LoVo (cell line): ENCODE results near the gene MX2.
"Not testable (repeated sequence)": the region's sequence is repeated elsewhere in the genome, so short reads cannot be mapped to it uniquely, and the experiment has no call there.

Source experiments
- DNase-seq: peaks from one replicate; pipeline ENCODE4 v3.0.0-alpha.2; 2016; ENCODE audit warnings: low spot score

The MX2 gene

DNA sequence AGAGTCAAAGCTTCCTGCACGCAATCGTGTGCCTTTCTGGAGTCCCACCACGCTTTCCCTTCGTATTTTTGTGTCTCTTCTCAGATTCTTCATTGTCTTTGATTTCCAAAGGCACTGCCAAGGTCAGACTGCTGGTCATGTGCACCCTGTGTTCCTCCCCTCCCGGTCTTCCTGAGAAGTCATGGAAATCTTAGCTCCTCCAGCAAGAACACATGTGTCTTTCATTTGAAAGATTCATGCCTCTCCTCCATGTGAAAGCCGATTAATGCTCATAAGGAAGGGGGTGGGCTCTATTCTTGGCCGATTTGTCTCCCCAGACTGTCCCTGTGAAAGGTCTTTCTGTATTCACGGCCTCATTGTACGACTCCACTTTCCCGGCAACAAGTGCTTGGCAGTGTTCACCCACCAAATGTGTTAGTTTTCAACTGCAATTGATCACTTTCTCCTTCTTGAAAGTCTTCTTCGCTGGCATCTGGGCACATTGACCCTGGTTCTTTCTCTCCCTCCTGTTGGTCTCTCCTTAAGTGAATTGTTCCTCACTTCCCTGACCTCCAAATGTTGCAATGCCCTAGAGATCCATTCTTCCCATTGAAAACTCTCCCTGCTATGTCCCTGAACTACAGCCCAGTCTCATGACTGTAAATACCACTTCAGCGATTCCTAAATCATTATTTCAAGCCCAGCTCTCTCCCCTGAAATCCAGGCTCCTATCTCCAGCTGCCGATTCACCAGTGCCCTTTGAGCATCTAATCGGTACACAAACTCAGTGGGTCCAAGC is 25.4 kb downstream of the MX2 start:
- DNase-seq: no peak

DNA sequence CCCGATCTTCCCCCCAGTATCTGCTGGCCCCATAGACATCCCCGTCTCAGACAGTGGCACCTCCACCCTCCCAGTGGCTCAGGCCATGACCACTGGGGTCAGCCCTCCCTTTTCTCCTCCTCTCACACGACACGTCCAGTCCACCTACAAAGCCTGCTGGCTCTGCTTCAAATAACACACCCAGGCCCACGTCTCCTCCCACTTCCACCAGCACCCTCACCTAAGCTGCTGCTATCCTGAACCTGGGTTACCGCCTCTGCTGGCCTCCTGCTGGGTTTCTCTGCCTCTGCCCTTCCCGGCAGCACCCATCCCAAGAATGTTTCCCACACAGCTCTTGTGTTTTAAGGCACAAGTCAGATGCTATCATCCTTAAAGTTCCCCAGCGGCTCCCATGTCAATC is 26.0 kb downstream of the MX2 start:
- no peak for DNase-seq

- no peak for DNase-seq
Measured at GRCh38 chr21:41388259-41388658, 26.4 kb downstream of the MX2 start.

- no peak for DNase-seq
Measured at GRCh38 chr21:41390043-41390639, 28.3 kb downstream of the MX2 start.

DNA sequence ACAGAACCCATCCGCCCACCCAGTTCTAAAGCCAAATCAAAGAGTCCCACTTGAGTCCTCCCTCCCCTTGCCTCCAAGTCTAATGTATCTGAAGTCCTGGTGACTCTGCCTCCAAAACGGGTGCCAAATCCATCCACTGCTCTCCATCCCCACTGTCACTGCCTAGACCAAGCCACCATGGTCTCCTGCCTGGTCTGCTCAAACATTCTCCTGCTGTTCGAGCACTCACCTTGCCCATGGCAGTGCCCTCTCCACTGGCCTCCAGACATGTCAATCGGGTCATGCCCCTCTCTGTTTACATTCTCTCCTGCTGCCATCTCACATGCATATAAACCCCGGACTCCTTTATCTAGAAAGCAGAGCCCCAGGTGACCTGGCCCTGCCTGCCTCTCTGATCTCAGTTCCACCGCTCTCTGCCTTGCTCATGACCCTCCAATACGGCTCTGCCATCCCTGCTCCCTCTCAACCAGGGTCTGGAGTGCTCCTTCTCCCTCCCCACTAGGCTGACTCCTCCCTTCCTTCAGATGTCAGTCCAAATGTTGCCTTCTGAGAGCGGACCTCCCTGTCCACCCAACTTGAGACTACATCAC is 32.1 kb downstream of the MX2 start:
- no peak for DNase-seq

DNA sequence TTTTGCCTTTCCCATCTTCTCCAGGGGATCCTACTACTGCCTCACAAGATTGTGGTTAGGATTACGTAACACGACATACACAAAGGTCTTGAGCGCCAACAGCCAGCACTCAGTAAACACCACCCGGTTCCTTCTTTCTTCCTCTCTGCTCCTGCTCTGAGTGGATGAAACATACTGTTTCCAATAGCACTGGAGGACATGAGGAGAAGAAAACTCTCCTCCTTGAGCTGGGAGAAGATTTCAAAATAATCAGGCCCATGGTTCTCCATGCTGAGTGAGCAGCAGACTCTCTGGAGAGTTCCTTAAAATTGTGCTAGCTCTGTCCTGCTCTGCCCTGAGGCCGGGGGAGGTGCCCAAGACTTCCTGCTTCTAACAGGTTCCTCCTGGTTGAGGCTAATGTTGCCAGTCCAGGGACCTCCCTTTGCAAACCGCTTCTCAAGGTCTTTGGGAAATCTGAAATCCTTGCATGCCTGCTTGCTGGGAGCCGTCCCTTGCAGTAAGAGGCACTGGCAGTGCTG is 34.8 kb downstream of the MX2 start:
- DNase-seq: no peak

DNA sequence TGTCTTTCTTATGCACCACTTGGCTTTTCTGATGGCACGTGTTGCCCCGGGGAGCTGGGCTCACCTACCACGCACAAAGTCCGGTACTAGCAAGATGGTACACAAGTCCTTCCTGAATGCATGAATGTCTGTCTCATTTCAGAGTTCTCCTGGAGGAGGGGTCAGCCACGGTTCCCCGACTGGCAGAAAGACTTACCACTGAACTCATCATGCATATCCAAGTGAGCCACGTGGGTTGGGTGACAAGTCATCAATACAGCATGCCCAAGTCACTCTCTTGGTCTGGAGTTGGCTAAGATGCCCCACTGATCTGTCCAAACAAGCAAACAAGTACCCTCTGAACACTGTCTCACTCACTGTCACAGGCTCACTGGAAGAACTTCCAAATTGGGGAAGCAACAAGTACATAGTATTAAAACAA is 35.7 kb downstream of the MX2 start:
- DNase-seq: no peak

DNA sequence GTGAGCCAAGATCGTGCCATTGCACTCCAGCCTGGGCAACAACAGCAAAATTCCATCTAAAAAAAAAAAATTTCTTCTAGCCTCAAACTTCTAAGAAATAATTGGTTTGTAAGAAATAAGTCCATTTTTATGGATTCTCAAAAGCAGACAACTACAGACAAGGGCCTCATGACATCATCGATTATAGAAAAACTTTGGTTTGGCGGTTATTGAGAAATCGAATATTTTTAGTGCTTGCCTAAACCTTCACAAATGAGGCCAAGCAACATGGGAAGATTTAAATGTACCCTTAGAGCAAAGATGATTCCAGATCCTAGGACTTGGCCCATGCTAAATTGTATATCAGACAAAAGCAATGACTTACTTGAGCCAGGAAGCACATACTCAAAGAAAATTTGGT is 36.4 kb downstream of the MX2 start:
- no peak for DNase-seq

DNA sequence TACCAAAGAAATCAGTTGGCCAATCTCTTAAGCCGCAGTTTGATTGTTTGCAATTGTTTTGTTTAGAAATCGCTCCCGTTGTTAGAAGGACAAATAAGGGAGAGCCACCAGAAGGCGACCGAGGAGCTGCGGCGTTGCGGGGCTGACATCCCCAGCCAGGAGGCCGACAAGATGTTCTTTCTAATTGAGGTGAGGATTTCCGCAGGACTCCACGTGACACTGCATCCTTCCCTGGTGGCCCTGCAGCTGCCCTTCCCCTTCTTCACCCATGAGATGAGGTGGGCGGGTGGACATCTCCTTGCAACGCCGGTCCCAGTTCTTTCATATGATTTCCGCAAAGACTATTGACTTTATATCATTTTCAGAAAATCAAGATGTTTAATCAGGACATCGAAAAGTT is 37.0 kb downstream of the MX2 start:
- DNase-seq: no peak

GRCh38 chr21:41399246-41399800 is 37.5 kb downstream of the MX2 start:
- no peak for DNase-seq

GRCh38 chr21:41402231-41402630 is 40.4 kb downstream of the MX2 start:
- DNase-seq: no peak

- no peak for DNase-seq
Measured at GRCh38 chr21:41402796-41403195, 41.0 kb downstream of the MX2 start.

GRCh38 chr21:41403331-41403730 is 41.5 kb downstream of the MX2 start:
- no peak for DNase-seq

DNA sequence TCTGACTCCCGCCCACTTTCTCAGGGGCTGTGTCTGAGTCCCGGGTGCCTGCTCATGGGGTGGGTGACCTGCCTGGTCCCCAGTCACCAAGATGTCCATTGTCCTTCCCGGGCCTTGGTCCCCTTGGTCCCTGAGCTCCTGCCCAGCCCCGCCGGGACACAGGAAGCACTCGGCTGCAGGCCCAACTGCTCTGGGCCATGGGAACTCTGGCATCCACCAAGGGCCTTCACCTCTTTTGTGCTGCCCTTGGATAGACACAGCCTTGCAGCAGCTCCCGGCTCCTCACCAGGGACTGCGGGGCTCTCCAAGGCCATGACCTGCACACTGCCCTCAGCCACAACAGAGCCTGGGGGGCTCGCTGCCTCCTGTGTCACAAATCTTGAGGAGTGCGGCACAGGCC is 42.1 kb downstream of the MX2 start:
- no peak for DNase-seq

DNA sequence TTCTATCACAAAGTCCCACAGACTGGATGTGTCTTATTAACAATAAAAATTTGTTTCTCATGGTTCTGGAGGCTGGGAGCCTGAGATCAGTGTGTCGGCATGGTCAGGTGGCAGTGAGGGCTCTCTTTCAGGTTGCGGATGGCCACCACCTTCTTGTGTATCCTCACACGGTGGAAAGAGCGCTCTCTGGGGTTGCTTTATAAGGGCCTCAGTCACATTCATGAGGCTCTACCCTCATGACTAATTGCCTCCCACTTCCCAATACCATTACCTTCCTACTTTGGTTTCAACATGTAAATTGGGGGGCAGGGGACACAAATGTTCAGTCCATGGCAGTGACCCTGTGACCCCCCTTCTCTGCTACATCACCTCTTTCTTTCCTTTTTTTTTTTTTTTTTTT is 43.5 kb downstream of the MX2 start:
- DNase-seq: no peak

DNA sequence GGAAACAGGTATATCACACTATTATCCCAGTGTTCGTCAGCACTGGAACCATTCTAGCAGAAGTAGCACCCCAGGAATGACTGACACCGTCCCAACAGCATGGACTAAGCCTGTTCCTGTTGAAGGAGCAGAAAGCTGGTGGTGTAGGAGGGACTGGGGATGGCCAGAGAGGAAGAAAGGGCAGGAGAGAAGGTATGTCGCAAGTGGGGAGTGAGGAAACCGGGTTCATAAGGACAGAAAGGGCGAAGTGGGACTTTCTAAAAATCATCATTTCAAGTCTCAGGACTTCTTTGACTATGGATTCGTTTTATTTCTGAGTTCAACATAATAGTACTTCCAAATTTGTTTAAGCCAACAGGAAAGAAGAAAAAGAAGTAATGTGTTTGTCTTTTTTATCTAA is 44.5 kb downstream of the MX2 start:
- no peak for DNase-seq

GRCh38 chr21:41407541-41408460 is 46.0 kb downstream of the MX2 start:
- no peak for DNase-seq

DNA sequence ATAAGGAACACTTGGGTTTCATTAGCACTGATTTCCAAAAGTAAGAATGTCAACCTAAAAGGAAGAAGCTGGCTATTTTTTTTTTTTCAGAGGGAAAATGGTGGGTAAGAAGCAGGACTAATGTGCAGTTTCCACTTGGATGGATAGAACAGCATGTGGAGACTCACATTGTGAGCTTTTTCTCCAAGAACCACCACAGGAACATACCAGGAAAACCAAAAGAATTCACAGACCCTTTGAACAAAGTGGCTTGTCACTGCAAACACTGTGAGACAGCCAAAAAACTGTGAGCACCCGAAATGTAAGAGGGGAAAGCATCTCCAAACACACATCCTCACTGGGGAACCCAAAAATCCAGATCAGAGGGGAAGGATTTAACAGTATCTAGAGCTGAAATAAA is 48.5 kb downstream of the MX2 start:
- DNase-seq: no peak

- no peak for DNase-seq
Measured at GRCh38 chr21:41410767-41411448, 49.1 kb downstream of the MX2 start.

DNA sequence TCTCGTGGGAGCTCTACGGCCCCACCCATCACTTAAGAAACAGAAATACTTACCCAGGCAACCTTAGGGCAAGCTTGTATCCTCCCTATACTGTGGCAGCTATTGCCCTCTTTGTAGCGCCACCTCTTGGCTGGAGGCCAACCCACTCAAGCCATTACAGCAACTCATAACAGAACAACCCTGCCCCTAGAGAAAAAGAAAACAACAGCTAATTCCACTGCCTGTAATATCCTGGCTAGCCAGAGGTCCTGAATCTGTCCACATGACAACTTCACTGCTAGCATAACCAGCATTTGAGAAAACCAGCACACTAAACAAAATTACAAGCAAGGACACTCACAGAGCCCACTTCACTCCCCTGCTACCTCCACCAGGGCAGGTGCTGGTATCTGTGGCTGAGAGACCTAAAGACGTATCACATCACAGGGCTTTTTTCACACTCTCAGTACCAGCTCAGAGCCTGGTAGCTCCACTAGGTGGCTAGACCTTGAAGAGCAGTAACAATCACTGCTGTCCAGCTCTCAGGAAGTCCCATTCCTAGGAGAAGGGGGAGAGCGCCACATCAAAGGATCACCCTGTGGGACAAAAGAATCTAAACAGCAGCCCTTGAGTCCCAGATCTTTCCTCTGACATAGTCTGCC is 49.7 kb downstream of the MX2 start:
- peak; percentile 53 for DNase-seq

GRCh38 chr21:41417505-41417904 is 55.7 kb downstream of the MX2 start:
- DNase-seq: not testable (repeated sequence)
